Measurements from ENCODE around the gene CDC14A.

DNA sequence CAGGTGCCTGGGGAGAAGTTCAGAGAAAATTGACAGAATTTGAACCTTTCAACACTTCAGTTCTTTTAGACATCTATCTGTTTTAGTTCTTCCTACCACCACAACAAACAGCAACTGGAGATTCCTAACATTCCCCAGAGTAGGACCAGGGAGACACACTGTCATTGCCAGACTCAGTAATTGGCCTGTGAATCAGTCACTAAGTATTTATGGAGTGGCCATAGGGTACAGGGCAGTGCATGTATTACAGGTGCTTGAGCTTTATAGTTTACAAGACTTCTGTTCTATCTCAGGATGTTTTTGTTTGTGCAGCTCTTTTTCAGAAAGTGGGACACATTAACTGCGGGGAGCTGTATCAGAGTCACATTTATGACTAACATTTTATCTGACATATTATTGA, 1.7 kb downstream of the CDC14A start:
- TF ChIP-seq POLR2AphosphoS5 (IDR thresholded peaks at IDR 0.05; ENCODE audit: low read depth, low read length) (no peak), TAF1 (IDR thresholded peaks at IDR 0.05; ENCODE audit: borderline replicate concordance, low read depth, low read length) (no peak)
- TF ChIP-seq, protein P1, sequence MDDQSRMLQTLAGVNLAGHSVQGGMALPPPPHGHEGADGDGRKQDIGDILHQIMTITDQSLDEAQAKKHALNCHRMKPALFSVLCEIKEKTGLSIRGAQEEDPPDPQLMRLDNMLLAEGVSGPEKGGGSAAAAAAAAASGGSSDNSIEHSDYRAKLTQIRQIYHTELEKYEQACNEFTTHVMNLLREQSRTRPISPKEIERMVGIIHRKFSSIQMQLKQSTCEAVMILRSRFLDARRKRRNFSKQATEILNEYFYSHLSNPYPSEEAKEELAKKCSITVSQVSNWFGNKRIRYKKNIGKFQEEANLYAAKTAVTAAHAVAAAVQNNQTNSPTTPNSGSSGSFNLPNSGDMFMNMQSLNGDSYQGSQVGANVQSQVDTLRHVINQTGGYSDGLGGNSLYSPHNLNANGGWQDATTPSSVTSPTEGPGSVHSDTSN (IDR thresholded peaks at IDR 0.05), result no peak

Measured in SK-N-SH (cell line).